ENCODE measurements around the gene PSMB5. TPM values are rescaled to one million over a fixed set of nuclear protein-coding genes. Genes with fewer than 3 reads are reported as not detected.

The PSMB5 gene
- total and polyA plus RNA-seq, 9 of the 15 experiments (the other 6 are each of a cell fraction or from before 2014, with no cell fraction given) = 198 to 1,870 (median 269) TPM

- Histone ChIP-seq H3K27ac (ENCODE audit: extremely low read depth, low read depth, low read length) (no peak overlapping the region), H3K4me3 (no peak overlapping the region), H3K36me3 (ENCODE audit: control insufficient read depth, insufficient read depth, low read length) (peaks cover 25% of the 10 kb centered on the region; the same call in 2 of the 3 replicates), H4K20me1 (replicated peaks; ENCODE audit: control insufficient read depth, insufficient read depth, low read length) (no peaks in the 10 kb centered on the region), H3K9me1 (ENCODE audit: control insufficient read depth, insufficient read depth, low read length) (no peaks in the 10 kb centered on the region), H3K9me3 (replicated peaks; ENCODE audit: control insufficient read depth, insufficient read depth, low read depth, low read length) (no peaks in the 10 kb centered on the region), H3K27me3 (ENCODE audit: control insufficient read depth in 2 of 2, insufficient read depth in 2 of 2, low read length in 2 of 2) (no peaks in the 10 kb centered on the region), H3K79me2 (ENCODE audit: control insufficient read depth, insufficient read depth, low read length) (no peaks in the 10 kb centered on the region), H3K9ac (ENCODE audit: insufficient read depth in 1 of 2, low read depth in 2 of 2, low read length in 2 of 2) (no peak overlapping the region), H3K4me1 (replicated peaks in 1 of 2; ENCODE audit: control insufficient read depth in 2 of 2, insufficient read depth in 2 of 2, low read length in 2 of 2) (peaks cover 2 to 4% of the 10 kb centered on the region in 2 experiments; a peak in 3 of 5 replicates), H2AFZ (ENCODE audit: low read depth, low read length) (no peak overlapping the region), H3K4me2 (ENCODE audit: insufficient read depth, low read length) (no peak overlapping the region)
- DNase-seq (ENCODE audit: extremely low read depth in 1 of 4, low spot score in 3 of 4) = no peak
- BruUV-seq (replicated peaks) = no TSS peak
- in situ Hi-C loops (cut with MboI) = no loop called here
- intact Hi-C loops (cut with micrococcal nuclease) = loop anchor here (5.0 kb wide), 1 partner anchor 120 kb away; no protein-coding TSS in a partner anchor
- WGBS (ENCODE audit: insufficient coverage, low coverage, missing lambda C conversion rate) = 68% methylated on average over 8 of the region's 8 CpGs
- TF ChIP-seq RBFOX2 (IDR thresholded peaks at IDR 0.05; ENCODE audit: low read depth, low read length) = no peak
- TF ChIP-seq ATF2 (CRISPR knock-in tag; IDR thresholded peaks at IDR 0.05) = no peak
- no peak for TF ChIP-seq EGR1 (conservative IDR thresholded peaks at IDR 0.05)
- TF ChIP-seq, protein P1, sequence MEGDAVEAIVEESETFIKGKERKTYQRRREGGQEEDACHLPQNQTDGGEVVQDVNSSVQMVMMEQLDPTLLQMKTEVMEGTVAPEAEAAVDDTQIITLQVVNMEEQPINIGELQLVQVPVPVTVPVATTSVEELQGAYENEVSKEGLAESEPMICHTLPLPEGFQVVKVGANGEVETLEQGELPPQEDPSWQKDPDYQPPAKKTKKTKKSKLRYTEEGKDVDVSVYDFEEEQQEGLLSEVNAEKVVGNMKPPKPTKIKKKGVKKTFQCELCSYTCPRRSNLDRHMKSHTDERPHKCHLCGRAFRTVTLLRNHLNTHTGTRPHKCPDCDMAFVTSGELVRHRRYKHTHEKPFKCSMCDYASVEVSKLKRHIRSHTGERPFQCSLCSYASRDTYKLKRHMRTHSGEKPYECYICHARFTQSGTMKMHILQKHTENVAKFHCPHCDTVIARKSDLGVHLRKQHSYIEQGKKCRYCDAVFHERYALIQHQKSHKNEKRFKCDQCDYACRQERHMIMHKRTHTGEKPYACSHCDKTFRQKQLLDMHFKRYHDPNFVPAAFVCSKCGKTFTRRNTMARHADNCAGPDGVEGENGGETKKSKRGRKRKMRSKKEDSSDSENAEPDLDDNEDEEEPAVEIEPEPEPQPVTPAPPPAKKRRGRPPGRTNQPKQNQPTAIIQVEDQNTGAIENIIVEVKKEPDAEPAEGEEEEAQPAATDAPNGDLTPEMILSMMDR (IDR thresholded peaks at IDR 0.05 in 2 of 3, conservative IDR thresholded peaks at IDR 0.05 in 1 of 3; ENCODE audit: insufficient read depth in 2 of 3, low read depth in 1 of 3, low read length in 3 of 3) = 0 out of 6 replicates have a peak, but pooled peaks of 1 of the 3 experiments have one; percentile 0
- no peak for TF ChIP-seq NONO (IDR thresholded peaks at IDR 0.05; ENCODE audit: low read depth in 2 of 2, low read length in 1 of 2)
- no peak for FAIRE-seq
- ChIA-PET CTCF (ENCODE audit: low intra/inter-chr PET ratio) (interaction anchor here (0.7 to 5.9 kb wide), 6 partner anchors 12 to 122 kb away, joined by 3 to 141 read pairs (median 6); partner anchors contain the start of gene CDH24), POLR2A (interaction anchor here (0.5 to 2.4 kb wide), 8 partner anchors 8 to 84 kb away, joined by 3 to 17 read pairs (median 6); partner anchors contain the start of genes CDH24 and RBM23)
- ATAC-seq = no peak
Observed at GRCh38 chr14:22987291-22987690, 47.4 kb downstream of the PSMB5 start.
